Bronchial epithelial cell (primary cell): ENCODE measurements around the gene SLC39A11. TPM values are rescaled to one million over a fixed set of nuclear protein-coding genes. Genes with fewer than 3 reads are reported as not detected.

ENCODE experiments used
- DNase-seq: peaks from one replicate; pipeline ENCODE4 v3.0.0-alpha.2; 2010; ENCODE audit warnings: low read depth
- FAIRE-seq: peaks from 2 replicates; lab custom pipeline; 2011; peaks lifted over from hg19 to GRCh38; lab: Jason Lieb, UNC
- H3K27me3 ChIP-seq: 2 replicates; pipeline ENCODE4 v1.5.1; 2011; ENCODE audit warnings: low read length; ENCODE audit not compliant: control insufficient read depth, insufficient read depth
- H3K36me3 ChIP-seq: 2 replicates; pipeline ENCODE4 v1.5.1; 2011; ENCODE audit warnings: low read length; ENCODE audit not compliant: control insufficient read depth, insufficient read depth
- H3K4me3 ChIP-seq: 2 replicates; pipeline ENCODE4 v1.5.1; 2011; ENCODE audit warnings: mild to moderate bottlenecking, low read depth, low read length, control low read depth
- total RNA-seq: library from RNA; depleted of rRNA; stranded (reverse); fragments of >200 nt; gene quantifications from 2 replicates; pipeline ENCODE4 v1.2.1, GENCODE V29; 2014
- TF ChIP-seq, protein P1 (sequence below): IDR thresholded peaks from 2 replicates; pipeline ENCODE4 v1.5.1; 2011; ENCODE audit warnings: mild to moderate bottlenecking, moderate library complexity, low read length, control low read depth, inconsistent platforms; ENCODE audit not compliant: insufficient read depth, severe bottlenecking

SLC39A11 gene
- total RNA-seq, 1 donor from 2014 or later = 23.4 TPM

DNA sequence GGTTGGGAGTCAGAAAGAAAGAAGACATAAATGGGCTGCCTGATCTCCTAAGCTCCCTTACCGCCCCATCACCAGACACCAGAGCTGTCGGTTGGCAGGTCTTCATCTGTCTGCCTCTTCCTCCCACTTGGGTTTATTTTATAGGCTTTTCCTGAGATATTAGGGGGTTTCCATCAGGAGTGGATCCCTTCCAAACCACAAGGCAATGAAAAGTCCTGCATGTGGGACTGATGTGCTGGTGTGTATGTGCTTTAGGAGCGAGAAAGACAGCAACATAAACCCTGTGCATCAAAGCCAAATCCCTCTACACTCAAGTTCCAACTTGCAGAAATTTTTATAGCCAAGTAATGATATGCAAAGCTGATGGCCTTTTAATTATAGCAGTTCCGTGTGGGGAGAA lies 389.5 kb downstream of the SLC39A11 start:
- TF ChIP-seq, protein P1, sequence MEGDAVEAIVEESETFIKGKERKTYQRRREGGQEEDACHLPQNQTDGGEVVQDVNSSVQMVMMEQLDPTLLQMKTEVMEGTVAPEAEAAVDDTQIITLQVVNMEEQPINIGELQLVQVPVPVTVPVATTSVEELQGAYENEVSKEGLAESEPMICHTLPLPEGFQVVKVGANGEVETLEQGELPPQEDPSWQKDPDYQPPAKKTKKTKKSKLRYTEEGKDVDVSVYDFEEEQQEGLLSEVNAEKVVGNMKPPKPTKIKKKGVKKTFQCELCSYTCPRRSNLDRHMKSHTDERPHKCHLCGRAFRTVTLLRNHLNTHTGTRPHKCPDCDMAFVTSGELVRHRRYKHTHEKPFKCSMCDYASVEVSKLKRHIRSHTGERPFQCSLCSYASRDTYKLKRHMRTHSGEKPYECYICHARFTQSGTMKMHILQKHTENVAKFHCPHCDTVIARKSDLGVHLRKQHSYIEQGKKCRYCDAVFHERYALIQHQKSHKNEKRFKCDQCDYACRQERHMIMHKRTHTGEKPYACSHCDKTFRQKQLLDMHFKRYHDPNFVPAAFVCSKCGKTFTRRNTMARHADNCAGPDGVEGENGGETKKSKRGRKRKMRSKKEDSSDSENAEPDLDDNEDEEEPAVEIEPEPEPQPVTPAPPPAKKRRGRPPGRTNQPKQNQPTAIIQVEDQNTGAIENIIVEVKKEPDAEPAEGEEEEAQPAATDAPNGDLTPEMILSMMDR = no peak
- no peaks in the 10 kb centered on the region for H3K36me3 ChIP-seq
- no peak for FAIRE-seq
- H3K27me3 ChIP-seq = no peaks in the 10 kb centered on the region
- peak; percentile 53 for DNase-seq
- H3K4me3 ChIP-seq = no peak overlapping the region

GRCh38 chr17:72702136-72702735 lies 390.3 kb downstream of the SLC39A11 start:
- Histone ChIP-seq H3K4me3 (no peak overlapping the region), H3K27me3 (no peaks in the 10 kb centered on the region), H3K36me3 (no peaks in the 10 kb centered on the region)
- DNase-seq (peak; percentile 66), FAIRE-seq (no peak)
- TF ChIP-seq, protein P1 = no peak

DNA sequence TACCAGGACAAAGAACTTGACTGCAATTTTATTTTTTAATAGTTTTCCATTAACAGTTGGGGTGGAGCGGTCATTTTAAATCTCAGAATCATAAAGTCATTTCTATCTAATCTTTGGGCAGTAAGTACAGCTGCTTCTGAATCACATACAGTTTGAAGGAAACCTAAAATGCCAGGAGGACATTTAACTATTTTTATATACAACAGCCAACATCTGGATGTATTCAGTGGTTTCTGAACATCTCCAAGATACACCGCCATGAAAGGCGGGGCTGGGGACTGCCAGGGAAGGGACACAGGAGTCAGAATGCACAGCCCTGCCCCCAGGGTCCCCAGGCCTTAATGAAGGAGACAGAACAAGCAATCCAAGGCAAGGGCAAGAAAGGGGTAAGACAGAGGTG lies 392.3 kb downstream of the SLC39A11 start:
- TF ChIP-seq, protein P1 = no peak
- FAIRE-seq = no peak

DNA sequence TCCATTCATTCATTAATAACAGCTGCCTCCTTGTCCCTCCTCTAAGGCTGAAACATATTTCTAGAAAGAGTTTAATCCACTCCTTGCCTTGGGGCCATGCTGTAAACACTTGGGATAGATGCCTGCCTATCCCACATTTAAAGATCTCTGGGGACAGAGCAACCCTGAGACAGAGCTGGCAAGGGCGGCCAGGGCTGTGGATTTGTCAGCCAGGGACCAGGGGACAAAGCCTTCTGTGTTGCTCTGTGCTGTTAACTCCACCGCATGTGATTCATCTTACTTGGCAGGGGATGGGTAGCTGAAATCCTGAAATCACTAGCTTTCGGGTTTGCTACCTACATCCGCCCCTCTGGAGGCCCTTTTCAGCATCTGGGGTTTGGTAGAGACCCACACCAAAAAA lies 392.9 kb downstream of the SLC39A11 start:
- no peak for FAIRE-seq
- Histone ChIP-seq H3K27me3 (no peaks in the 10 kb centered on the region), H3K4me3 (no peak overlapping the region)

More for the DNA sequence above, 392.3 kb downstream of the SLC39A11 start:
- Histone ChIP-seq H3K27me3 (no peaks in the 10 kb centered on the region), H3K36me3 (no peaks in the 10 kb centered on the region), H3K4me3 (no peak overlapping the region)
- no peak for DNase-seq

GRCh38 chr17:72697602-72698146 lies 394.8 kb downstream of the SLC39A11 start:
- no peak overlapping the region for H3K4me3 ChIP-seq
- no peaks in the 10 kb centered on the region for H3K27me3 ChIP-seq
- TF ChIP-seq, protein P1 = no peak
- no peaks in the 10 kb centered on the region for H3K36me3 ChIP-seq
- FAIRE-seq (no peak), DNase-seq (no peak)

More for the DNA sequence above, 392.9 kb downstream of the SLC39A11 start:
- H3K36me3 ChIP-seq = no peaks in the 10 kb centered on the region
- DNase-seq = no peak
- TF ChIP-seq, protein P1 = no peak
